Measurements from ENCODE around the gene SLC24A3. TPM values are rescaled to one million over a fixed set of nuclear protein-coding genes. Genes with fewer than 3 reads are reported as not detected.
"Not testable (repeated sequence)": the region's sequence is repeated elsewhere in the genome, so short reads cannot be mapped to it uniquely, and the experiment has no call there.

SLC24A3 gene
- total and polyA plus RNA-seq, 7 donors: 0.92 to 20.8 (median 13.5) TPM

- no peak overlapping the region for H3K4me3 ChIP-seq
- intact Hi-C loops (cut with DNase I): no loop called here
- no peak overlapping the region for H3K27ac ChIP-seq
- WGBS, 2 donors: 90 to 93% methylated on average over 1 of the region's 1 CpG
- H3K27me3 ChIP-seq: no peaks in the 10 kb centered on the region
- no peaks in the 10 kb centered on the region for H3K9me3 ChIP-seq
- no peaks in the 10 kb centered on the region for H3K36me3 ChIP-seq
- DNase-seq: no peak
- no peaks in the 10 kb centered on the region for H3K4me1 ChIP-seq
- TF ChIP-seq POLR2AphosphoS5 (IDR thresholded peaks at IDR 0.05) (no peak), EP300 (IDR thresholded peaks at IDR 0.05) (no peak), POLR2A (IDR thresholded peaks at IDR 0.05) (no peak)
- TF ChIP-seq, protein P1, sequence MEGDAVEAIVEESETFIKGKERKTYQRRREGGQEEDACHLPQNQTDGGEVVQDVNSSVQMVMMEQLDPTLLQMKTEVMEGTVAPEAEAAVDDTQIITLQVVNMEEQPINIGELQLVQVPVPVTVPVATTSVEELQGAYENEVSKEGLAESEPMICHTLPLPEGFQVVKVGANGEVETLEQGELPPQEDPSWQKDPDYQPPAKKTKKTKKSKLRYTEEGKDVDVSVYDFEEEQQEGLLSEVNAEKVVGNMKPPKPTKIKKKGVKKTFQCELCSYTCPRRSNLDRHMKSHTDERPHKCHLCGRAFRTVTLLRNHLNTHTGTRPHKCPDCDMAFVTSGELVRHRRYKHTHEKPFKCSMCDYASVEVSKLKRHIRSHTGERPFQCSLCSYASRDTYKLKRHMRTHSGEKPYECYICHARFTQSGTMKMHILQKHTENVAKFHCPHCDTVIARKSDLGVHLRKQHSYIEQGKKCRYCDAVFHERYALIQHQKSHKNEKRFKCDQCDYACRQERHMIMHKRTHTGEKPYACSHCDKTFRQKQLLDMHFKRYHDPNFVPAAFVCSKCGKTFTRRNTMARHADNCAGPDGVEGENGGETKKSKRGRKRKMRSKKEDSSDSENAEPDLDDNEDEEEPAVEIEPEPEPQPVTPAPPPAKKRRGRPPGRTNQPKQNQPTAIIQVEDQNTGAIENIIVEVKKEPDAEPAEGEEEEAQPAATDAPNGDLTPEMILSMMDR (IDR thresholded peaks at IDR 0.05): no peak
Observed at GRCh38 chr20:19625426-19625825, 413.0 kb downstream of the SLC24A3 start.

- Histone ChIP-seq H3K36me3 (no peaks in the 10 kb centered on the region), H3K27me3 (no peaks in the 10 kb centered on the region), H3K4me3 (no peak overlapping the region), H3K4me1 (no peaks in the 10 kb centered on the region), H3K9me3 (no peaks in the 10 kb centered on the region), H3K27ac (no peak overlapping the region)
- no peak for TF ChIP-seq POLR2A (IDR thresholded peaks at IDR 0.05)
- DNase-seq: no peak
- 91 to 92% methylated on average over 5 of the region's 5 CpGs for WGBS, 2 donors
- intact Hi-C loops (cut with DNase I): no loop called here
Observed at GRCh38 chr20:19626896-19627295, 414.5 kb downstream of the SLC24A3 start.

- TF ChIP-seq POLR2A (IDR thresholded peaks at IDR 0.05): no peak
- no peak for TF ChIP-seq POLR2AphosphoS5 (IDR thresholded peaks at IDR 0.05)
- TF ChIP-seq EP300 (IDR thresholded peaks at IDR 0.05): no peak
- TF ChIP-seq, protein P1 (IDR thresholded peaks at IDR 0.05): peak in 1 of 4 experiments; percentile 45
- H3K27me3 ChIP-seq: no peaks in the 10 kb centered on the region
- intact Hi-C loops (cut with DNase I): no loop called here
- no peaks in the 10 kb centered on the region for H3K9me3 ChIP-seq
- no peaks in the 10 kb centered on the region for H3K4me1 ChIP-seq
- no peaks in the 10 kb centered on the region for H3K36me3 ChIP-seq
- no peak for DNase-seq
- H3K4me3 ChIP-seq: no peak overlapping the region
- WGBS, 2 donors: 55 to 65% methylated on average over 2 of the region's 2 CpGs
- no peak overlapping the region for H3K27ac ChIP-seq
Observed at GRCh38 chr20:19628570-19629134, 416.2 kb downstream of the SLC24A3 start.

GRCh38 chr20:19631410-19631809, 419.0 kb downstream of the SLC24A3 start:
- 31 to 73% methylated on average over 5 of the region's 5 CpGs for WGBS, 2 donors
- Histone ChIP-seq H3K9me3 (no peaks in the 10 kb centered on the region), H3K4me3 (no peak overlapping the region), H3K4me1 (no peaks in the 10 kb centered on the region), H3K27ac (no peak overlapping the region), H3K36me3 (no peaks in the 10 kb centered on the region), H3K27me3 (no peaks in the 10 kb centered on the region)
- no peak for TF ChIP-seq POLR2AphosphoS5 (IDR thresholded peaks at IDR 0.05)
- TF ChIP-seq POLR2A (IDR thresholded peaks at IDR 0.05): no peak
- no peak for TF ChIP-seq EP300 (IDR thresholded peaks at IDR 0.05)
- TF ChIP-seq, protein P1 (IDR thresholded peaks at IDR 0.05): no peak
- intact Hi-C loops (cut with DNase I): no loop called here
- DNase-seq: no peak

- TF ChIP-seq, protein P1 (IDR thresholded peaks at IDR 0.05): no peak
- TF ChIP-seq POLR2A (IDR thresholded peaks at IDR 0.05) (no peak), EP300 (IDR thresholded peaks at IDR 0.05) (no peak), POLR2AphosphoS5 (IDR thresholded peaks at IDR 0.05) (no peak)
- intact Hi-C loops (cut with DNase I): no loop called here
- H3K4me1 ChIP-seq: no peaks in the 10 kb centered on the region
- WGBS, 2 donors: 45 to 67% methylated on average over 3 of the region's 3 CpGs
- no peaks in the 10 kb centered on the region for H3K27me3 ChIP-seq
- no peak overlapping the region for H3K4me3 ChIP-seq
- no peaks in the 10 kb centered on the region for H3K36me3 ChIP-seq
- H3K9me3 ChIP-seq: no peaks in the 10 kb centered on the region
- no peak for DNase-seq
- H3K27ac ChIP-seq: no peak overlapping the region
Observed at GRCh38 chr20:19633985-19634384, 421.5 kb downstream of the SLC24A3 start.

- H3K4me3 ChIP-seq; intact Hi-C loops (cut with DNase I); H3K9me3 ChIP-seq; H3K4me1 ChIP-seq; H3K27me3 ChIP-seq; H3K36me3 ChIP-seq; DNase-seq; H3K27ac ChIP-seq: not testable (repeated sequence)
- WGBS, 2 donors: 97% methylated on average over 32 of the region's 32 CpGs
Observed at GRCh38 chr20:19639471-19640045, 427.1 kb downstream of the SLC24A3 start.

Data from sigmoid colon (tissue), 7 donors.